ENCODE measurements around the gene ID1.
A peak's percentile ranks its signal among the peaks of the same experiment; 100 is the strongest.
"Not testable (repeated sequence)": the region's sequence is repeated elsewhere in the genome, so short reads cannot be mapped to it uniquely, and the experiment has no call there.

ID1 gene

DNA sequence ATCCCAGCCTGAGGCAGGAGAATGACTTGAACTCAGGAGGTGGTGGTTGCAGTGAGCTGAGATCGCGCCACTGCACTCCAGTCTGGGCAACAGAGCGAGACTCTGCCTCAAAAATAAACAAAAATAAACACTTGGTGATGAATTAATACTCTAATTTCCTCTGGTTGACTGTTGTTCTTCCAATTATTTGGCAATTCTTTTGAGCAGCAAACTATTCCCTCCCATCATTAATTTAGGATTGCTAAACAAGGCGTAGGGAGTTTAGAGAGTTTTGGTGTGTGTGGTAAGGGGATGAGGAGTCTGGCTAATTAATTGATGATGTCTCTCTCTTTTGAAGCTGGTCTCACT lies 2.7 kb upstream of the ID1 start:
- DNase-seq (ENCODE audit: low spot score) = no peak

DNA sequence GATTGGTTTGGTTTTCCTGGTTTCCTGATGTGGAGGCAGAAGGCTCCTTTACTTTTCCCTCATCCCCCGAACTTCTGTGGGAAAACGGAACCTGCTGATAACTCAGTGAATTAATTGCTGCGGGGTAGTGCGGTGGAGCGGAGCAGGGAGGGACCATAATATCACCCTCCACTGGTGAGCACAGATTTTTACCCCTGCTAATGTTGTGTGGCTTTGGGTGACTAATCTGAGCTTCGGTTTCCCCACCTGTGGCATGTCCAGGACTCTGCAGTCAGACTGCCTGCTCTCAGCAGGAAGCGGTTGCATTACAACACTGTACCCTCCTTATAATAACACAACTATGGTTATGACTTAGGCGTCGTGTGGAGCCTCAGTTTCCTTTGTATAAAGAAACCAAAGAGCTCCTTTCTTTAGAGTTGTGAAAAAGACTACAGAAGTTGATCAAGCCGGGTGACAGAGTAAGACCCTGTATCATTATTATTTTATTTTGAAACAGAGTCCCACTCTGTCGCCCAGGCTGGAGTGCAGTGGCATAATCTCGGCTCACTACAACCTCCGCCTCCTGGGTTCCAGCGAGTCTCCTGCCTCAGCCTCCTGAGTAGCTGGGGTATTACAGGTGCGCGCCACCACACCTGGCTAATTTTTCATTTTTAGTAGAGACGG lies 2.2 kb upstream of the ID1 start:
- no peak for DNase-seq (ENCODE audit: low spot score)

DNA sequence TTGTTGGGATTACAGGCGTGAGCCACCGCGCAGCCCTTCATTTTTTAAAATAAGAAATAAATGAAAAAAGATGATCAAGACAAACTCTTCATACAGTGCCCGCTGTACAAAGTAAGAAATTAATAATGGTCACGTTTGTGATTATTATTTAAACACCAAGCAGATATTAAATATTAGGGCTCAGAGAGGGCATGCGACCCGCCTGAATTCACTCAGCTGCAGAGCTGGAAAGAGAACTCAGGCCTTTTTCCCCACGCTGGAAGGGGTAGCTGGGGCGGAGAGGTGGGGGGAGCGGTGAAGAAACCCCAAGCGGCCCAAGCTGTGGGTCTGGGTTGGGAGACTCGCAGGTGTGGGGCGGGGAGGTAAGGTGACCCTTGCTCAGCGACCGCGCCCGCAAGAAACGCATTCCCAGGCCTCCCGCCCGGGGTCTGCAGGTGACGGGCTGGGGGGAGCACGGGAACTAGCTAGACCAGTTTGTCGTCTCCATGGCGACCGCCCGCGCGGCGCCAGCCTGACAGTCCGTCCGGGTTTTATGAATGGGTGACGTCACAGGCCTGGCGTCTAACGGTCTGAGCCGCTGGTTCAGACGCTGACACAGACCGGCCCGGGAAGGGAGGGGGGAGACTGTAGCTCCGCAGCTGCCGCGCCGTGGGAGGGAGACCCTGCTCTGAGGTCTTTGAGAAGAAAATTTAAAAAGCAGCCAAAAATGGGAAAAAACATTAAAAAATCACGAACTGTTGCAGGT lies 1.1 kb upstream of the ID1 start:
- peak; percentile 95 for DNase-seq (ENCODE audit: low spot score)

- no peak for DNase-seq (ENCODE audit: low spot score)
These were observed 490 bp upstream of the ID1 start for GRCh38 chr20:31604567-31605030.

- no peak for DNase-seq (ENCODE audit: low spot score)
These were observed 1.1 kb downstream of the ID1 start for GRCh38 chr20:31605902-31606803.

GRCh38 chr20:31606804-31607639 lies 1.9 kb downstream of the ID1 start:
- peak; percentile 93 for DNase-seq (ENCODE audit: low spot score)

GRCh38 chr20:31607640-31608250 lies 2.7 kb downstream of the ID1 start:
- DNase-seq (ENCODE audit: low spot score) = peak; percentile 67

- DNase-seq (ENCODE audit: low spot score) = peak; percentile 89
These were observed 3.3 kb downstream of the ID1 start for GRCh38 chr20:31608251-31608945.

- DNase-seq (ENCODE audit: low spot score) = not testable (repeated sequence)
These were observed 7.2 kb downstream of the ID1 start for GRCh38 chr20:31612271-31612640.

DNA sequence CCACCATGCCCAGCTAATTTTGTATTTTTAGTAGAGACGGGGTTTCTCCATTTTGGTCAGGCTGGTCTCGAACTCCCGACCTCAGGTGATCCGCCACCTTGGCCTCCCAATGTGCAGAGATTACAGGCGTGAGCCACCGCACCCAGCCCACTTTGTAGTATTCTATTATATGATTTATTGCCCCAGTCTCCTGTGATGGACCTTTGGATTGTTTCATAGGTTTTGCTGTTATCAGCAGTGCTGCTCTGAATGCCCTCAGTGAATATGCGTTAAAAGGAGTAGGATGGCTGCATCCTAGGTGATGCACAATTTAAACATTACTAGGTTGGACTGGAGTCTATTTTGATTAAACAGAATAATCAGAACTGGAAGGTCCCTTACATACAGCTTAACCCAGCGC lies 10.3 kb downstream of the ID1 start:
- DNase-seq (ENCODE audit: low spot score) = no peak

- no peak for DNase-seq (ENCODE audit: low spot score)
These were observed 12.5 kb downstream of the ID1 start for GRCh38 chr20:31617432-31618104.

GRCh38 chr20:31620246-31620645 lies 15.2 kb downstream of the ID1 start:
- DNase-seq (ENCODE audit: low spot score) = no peak

DNA sequence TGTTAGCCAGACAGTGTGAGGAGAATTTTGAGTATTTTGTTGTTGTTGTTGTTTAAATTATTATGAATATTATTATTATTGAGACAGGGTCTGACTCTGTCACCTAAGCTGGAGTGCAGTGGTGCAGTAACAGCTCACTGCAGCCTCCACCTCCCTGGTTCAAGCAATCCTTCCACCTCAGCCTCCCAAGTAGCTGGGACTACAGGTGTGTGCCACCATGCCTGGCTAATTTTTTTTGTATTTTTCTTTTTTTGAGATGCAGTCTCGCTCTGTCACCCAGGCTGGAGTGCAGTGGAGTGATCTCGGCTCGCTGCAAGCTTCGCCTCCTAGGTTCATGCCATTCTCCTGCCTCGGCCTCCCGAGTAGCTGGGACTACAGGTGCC lies 18.0 kb downstream of the ID1 start:
- not testable (repeated sequence) for DNase-seq (ENCODE audit: low spot score)

DNA sequence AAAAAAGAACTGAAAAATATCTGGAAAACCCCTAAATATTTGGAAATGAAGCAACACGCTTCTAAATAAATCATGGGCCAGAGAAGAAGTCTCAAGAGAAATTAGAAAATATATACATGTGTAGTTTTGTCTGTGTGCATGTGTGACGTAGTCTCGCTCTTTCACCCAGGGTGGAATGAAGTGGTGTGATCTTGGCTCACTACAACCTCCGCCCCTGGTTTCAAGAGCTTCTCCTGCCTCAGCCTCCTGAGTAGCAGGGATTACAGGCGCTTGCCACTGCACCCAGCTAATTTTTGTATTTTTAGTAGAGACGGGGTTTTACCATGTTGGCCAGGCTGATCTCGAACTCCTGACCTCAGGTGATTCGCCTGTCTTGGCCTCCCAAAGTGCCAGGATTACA lies 21.4 kb downstream of the ID1 start:
- DNase-seq (ENCODE audit: low spot score) = not testable (repeated sequence)

DNA sequence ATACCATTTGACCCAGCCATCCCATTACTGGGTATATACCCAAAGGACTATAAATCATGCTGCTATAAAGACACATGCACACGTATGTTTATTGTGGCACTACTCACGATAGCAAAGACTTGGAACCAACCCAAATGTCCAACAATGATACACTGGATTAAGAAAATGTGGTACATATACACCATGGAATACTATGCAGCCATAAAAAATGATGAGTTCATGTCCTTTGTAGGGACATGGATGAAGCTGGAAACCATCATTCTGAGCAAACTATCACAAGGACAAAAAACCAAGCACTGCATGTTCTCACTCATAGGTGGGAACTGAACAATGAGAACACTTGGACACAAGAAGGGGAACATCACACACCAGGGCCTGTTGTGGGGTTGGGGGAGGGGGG lies 23.0 kb downstream of the ID1 start:
- DNase-seq (ENCODE audit: low spot score) = not testable (repeated sequence)

- peak; percentile 95 for DNase-seq (ENCODE audit: low spot score)
These were observed 25.2 kb downstream of the ID1 start for GRCh38 chr20:31630187-31630790.

- DNase-seq (ENCODE audit: low spot score) = no peak
These were observed 27.7 kb downstream of the ID1 start for GRCh38 chr20:31632548-31633338.

DNA sequence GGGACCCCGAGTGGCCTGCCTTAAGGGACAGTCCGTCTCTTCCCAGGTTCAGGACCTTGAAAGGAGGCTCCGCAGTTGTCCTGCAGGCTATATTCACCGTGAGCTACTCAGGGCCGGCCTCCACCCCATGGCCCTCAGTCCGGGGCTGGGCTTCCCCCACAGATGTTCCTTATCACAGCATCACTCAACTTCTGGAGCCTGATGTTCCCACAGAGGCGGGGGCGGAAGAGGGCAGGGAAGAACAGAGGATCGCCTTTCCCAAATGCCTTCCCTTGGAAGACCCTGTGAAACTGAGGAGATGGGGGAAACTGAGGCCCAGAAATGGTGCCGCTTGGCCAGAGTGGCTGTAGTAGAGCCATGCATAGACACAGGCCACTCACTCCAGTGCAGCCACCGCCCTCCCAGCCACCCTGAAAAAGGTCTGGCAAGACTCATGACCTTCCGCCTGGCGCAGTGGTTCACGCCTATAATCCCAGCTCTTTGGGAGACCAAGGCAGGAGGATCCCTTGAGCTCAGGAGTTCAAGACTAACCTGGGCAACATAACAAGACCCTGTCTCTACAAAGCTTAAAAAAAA lies 28.3 kb downstream of the ID1 start:
- DNase-seq (ENCODE audit: low spot score) = no peak

- DNase-seq (ENCODE audit: low spot score) = no peak
These were observed 32.6 kb downstream of the ID1 start, which contains the start of gene COX4I2 for GRCh38 chr20:31637660-31638059. Gene COX4I2, plus strand, starts transcription at chr20:31637912. Its CDS starts 1,106 bp downstream, at chr20:31639018.

Measured in cerebellar cortex (tissue), 1 donor.